WTC11 (cell line): ENCODE results near the gene LDLR.

Experiments
- ATF3 ChIP-seq: sonication (generic); formaldehyde crosslinking; conservative IDR thresholded peaks from 2 replicates; pipeline ENCODE4 v1.8.1; 2022; ENCODE audit warnings: mild to moderate bottlenecking, missing genetic modification reagents
- CTCF ChIP-seq: fragments of 200-600 bp; IDR thresholded peaks from 2 replicates; pipeline ENCODE4 v1.8.0; 2022; ENCODE audit warnings: antibody characterized with exemption
- EMX1 ChIP-seq: fragments of 250-450 bp; sonication (Bioruptor Pico); IDR thresholded peaks from 2 replicates; pipeline ENCODE4 v1.8.0; 2021; ENCODE audit warnings: mild to moderate bottlenecking
- NFYB ChIP-seq: sonication (generic); formaldehyde crosslinking; conservative IDR thresholded peaks from 2 replicates; pipeline ENCODE4 v1.8.0; 2022; ENCODE audit warnings: low read depth, missing genetic modification reagents
- SMAD4 ChIP-seq: sonication (generic); formaldehyde crosslinking; IDR thresholded peaks from 2 replicates; pipeline ENCODE4 v1.8.0; 2022; ENCODE audit warnings: mild to moderate bottlenecking, missing genetic modification reagents
- USF1 ChIP-seq: sonication (generic); formaldehyde crosslinking; IDR thresholded peaks from 2 replicates; pipeline ENCODE4 v1.8.0; 2022; ENCODE audit warnings: mild to moderate bottlenecking, missing genetic modification reagents
- USF2 ChIP-seq: sonication (generic); formaldehyde crosslinking; IDR thresholded peaks from 2 replicates; pipeline ENCODE4 v1.8.1; 2023; ENCODE audit warnings: mild to moderate bottlenecking, missing genetic modification reagents, moderate library complexity
- ZBTB43 ChIP-seq: sonication (generic); formaldehyde crosslinking; IDR thresholded peaks from 2 replicates; pipeline ENCODE4 v1.8.1; 2023; ENCODE audit warnings: mild to moderate bottlenecking, missing genetic modification reagents
- TF ChIP-seq, protein P1 (sequence below): sonication (generic); formaldehyde crosslinking; IDR thresholded peaks from 2 replicates; pipeline ENCODE4 v1.8.0; 2023; ENCODE audit warnings: missing genetic modification reagents

DNA sequence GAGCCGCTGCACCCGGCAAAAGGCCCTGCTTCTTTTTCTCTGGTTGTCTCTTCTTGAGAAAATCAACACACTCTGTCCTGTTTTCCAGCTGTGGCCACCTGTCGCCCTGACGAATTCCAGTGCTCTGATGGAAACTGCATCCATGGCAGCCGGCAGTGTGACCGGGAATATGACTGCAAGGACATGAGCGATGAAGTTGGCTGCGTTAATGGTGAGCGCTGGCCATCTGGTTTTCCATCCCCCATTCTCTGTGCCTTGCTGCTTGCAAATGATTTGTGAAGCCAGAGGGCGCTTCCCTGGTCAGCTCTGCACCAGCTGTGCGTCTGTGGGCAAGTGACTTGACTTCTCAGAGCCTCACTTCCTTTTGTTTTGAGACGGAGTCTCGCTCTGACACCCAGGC, 17.2 kb downstream of the LDLR start:
- TF ChIP-seq NFYB (CRISPR knock-in tag) (no peak), CTCF (no peak), SMAD4 (CRISPR knock-in tag) (no peak), ATF3 (CRISPR knock-in tag) (no peak), ZBTB43 (no peak), USF2 (no peak), USF1 (CRISPR knock-in tag) (no peak), EMX1 (no peak)
- TF ChIP-seq, protein P1, sequence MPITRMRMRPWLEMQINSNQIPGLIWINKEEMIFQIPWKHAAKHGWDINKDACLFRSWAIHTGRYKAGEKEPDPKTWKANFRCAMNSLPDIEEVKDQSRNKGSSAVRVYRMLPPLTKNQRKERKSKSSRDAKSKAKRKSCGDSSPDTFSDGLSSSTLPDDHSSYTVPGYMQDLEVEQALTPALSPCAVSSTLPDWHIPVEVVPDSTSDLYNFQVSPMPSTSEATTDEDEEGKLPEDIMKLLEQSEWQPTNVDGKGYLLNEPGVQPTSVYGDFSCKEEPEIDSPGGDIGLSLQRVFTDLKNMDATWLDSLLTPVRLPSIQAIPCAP (CRISPR knock-in tag) = no peak
